NCI-H1417 treated with DMSO at 0.1 percent for 48 hours (cell line): Measurements from ENCODE around the gene CTSD.

Experiments
- DNase-seq: peaks from one replicate; lab custom pipeline; 2025; lab: John Stamatoyannopoulos, UW

The CTSD gene

GRCh38 chr11:1782831-1783724, 19.4 kb upstream of the CTSD start:
- DNase-seq = no peak

DNA sequence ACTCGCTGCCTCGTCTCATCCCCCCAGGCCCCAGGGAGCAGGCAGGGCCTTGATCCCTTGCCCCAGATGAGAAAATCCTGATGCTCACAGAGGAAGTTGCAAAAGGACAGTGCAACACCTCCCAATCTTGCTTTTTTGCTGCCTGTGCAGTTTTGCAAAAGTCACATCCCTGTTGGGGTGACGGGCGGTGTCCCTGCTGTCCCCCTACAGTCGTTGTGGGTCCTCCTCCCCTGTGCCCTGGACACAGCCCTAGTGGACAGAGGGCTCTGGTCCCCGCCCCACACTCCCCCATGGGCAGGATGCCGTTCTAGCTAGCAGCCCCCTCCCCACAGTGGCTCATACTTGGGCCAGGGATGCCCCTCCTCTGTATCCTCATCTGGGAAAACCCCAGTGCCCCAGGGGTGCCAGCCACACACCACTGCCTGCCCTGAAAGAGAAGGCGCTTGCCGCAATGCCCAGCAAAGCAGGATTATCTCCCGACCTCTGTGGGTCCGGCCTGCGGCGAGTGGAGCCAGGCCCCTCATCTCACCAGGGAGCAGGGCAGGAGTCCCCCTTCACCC, 18.4 kb upstream of the CTSD start:
- DNase-seq = no peak

- DNase-seq = no peak
Observed at GRCh38 chr11:1781593-1781975, 17.9 kb upstream of the CTSD start.

DNA sequence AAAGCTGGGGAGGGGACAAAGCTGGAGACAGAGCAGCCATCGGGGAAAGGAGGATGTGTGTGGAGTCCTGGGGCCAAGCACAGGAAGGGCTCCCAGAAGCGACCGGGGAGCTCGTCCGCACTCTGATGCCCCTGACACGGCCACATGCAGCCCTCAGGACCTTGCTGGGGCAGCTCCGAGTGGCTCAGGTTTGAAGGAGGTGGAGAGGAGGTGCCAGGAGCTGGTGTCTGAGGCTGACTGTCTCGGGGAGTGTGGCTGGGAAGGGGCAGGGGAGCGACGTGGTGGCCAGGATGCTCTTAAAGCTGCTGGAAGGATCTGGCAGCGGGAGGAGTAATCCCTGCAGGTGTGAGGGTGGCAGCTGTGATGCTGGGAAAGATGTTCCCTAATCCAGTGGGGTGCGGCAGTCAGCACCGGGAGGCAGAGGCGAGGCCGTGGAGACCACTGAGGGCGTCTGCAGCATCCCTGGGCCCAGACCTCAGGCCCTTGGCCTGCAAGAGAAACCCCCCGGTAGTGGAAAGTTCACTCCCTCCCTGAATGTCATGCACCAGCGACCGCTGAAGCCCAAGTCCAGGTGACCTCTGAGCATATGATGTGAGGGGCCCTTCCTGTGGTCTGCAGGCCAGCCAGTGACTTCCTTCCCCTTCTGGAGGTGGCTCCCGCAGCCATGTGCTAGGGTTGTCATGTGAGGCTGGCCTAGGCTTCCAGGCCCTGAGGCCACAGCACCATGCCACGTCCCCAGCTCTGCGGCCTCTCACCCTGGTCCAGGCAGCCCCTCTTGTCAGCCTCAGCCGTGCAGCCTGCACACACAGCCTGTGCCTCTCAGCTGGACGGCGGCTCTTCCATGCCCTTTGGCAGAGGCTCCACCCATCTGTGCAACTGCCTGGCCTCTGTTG, 17.2 kb upstream of the CTSD start:
- DNase-seq = no peak

DNA sequence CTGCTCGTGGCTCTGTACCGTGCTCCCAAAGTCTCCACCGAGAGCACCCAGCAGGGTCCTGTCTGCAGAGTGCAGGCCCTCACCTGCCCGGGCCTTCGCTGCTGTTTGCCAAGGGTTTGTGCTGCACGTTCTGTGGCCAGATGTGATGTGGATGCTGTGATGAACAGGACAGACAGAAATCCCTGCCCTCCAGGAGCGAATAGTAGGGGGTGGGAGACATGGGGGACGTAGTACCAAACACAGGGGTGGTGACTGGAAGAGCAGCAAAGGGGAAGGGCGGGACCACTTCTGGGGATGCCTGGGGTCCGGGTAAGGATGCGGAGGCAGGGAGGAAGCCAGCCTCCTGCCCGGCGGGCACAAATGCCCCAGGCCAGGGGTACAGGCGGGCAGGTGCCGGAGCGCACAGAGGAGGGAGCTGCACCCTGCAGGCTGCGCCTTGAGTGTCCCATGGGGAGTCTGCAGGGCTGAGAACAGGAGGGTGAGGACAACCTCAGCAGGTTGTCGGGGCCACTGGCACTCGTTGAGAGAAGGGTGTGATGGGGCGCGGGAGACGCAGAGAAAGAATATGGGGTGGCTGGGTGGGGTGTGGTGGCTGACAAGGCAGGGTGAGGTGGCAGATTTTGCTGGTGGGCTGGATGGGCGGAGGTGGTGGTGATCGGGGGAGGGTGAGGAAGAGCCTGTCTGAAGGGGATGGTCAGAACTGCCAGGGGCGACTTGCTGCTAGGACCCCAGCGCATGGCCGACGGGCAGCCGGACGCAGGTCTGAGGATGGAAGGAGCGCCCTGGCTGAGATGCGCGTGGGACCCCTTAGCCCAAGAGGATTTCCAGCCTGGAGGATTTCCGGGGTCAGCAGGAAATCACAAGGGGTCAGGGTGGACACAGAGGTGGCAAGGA, 16.3 kb upstream of the CTSD start:
- DNase-seq = no peak

GRCh38 chr11:1779034-1779805, 15.5 kb upstream of the CTSD start:
- DNase-seq = no peak

- DNase-seq = no peak
Observed at GRCh38 chr11:1778141-1778911, 14.6 kb upstream of the CTSD start.

- DNase-seq = no peak
Observed at GRCh38 chr11:1777737-1778136, 14.0 kb upstream of the CTSD start.

- DNase-seq = no peak
Observed at GRCh38 chr11:1776944-1777715, 13.4 kb upstream of the CTSD start.

GRCh38 chr11:1776331-1776851, 12.7 kb upstream of the CTSD start:
- DNase-seq = no peak

DNA sequence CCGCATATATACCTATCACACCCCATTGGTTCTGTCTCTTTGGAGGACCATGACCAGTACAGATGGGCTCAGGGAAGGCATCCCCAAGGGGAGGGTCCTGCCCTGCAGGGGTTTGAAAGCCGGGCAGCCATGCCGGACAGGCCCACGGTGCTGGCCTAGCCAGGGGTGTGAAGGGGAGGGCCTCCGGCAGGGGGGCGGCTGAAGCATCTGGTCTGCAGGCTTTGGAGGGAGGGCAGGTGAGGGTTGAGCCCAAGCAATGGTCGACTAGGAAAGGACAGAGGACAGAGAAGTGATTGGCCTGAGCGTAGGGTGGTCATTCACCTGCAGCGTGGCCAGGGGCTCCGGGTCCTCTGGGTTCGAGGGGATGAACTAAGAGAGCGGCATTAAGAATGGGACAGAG, 11.2 kb upstream of the CTSD start:
- no peak for DNase-seq

DNA sequence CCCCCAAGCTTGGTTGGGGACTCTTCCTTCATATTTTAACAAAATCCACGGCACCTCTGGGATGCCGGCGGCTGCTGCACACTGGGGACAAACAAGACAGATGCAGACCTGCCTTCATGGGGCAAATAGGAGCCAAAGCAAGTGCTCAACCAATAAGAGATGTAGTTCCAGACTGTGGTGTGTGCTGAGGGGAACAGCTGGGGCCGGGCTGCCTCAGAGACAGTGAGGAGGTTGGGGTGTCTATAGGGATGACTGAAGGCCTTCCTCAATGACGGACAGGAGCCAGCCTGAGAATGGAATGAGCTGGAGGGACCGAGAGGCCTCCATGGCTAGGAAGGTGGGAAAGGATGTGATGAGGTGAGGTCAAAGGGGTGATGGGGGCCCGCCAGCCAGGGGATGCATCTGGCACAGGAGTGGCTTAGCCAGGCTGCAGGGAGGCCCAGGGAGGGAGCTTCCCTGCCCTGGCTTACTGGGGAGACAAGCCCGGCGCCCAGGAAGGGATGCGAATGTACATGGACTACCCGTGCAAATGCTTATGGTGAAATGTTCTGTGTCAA, 10.3 kb upstream of the CTSD start:
- no peak for DNase-seq

GRCh38 chr11:1773131-1773993, 9.6 kb upstream of the CTSD start:
- DNase-seq = no peak

DNA sequence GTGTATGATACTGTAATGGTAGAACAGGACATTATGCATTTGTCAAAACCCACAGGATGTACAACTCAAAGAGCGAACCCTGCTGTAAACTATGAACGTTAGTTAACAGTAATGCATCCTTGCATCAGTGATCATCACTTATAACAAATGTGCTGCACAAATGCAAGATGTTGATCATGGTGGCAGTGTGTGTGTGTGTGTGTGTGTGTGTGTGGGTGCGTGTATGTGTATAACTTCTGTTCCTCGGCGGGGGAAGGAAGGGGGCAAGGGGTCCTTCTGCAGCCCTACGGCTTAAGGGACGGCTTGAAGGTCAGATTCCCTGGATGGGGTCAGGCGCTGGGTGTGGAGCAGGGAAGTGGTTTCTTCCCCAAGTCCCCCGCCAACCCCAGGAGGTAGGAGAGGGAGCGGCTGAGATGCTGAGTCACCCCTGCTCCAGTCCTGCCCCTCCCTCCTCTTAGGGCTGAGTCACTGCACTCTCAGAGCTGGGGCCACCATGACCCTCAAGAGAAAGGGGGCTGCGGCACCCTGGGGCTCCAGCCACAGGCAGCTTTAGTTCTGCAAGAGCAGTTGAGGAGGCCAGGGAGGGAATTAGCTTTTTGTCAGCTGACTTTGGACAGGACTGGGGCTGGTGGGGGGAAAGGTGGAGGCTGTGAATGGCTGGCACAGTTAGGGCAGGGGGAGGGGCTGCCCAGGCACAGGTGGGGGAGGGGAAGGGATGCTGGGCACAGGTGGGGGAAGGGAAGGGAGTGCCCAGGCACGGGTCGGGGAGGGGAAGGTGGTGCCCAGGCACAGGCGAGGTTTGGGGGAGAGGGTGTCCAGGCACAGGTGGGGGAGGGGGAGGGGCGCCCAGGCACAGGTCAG, 8.8 kb upstream of the CTSD start:
- DNase-seq = no peak

GRCh38 chr11:1771700-1772099, 8.0 kb upstream of the CTSD start:
- no peak for DNase-seq

- DNase-seq = no peak
Observed at GRCh38 chr11:1771273-1771672, 7.5 kb upstream of the CTSD start.

- DNase-seq = no peak
Observed at GRCh38 chr11:1770528-1770927, 6.8 kb upstream of the CTSD start.
